Tibial artery (tissue), 4 donors: ENCODE data around the gene CERT1.

ENCODE experiments used
- DNase-seq, 2 donors: peaks; one replicate each; pipeline ENCODE4 v3.0.0-alpha.2; 2019
- H3K27ac ChIP-seq, 2 donors: fragments of 200-600 bp; sonication (generic) in 1 of 2; 1 replicate in 1 of 2; 2 replicates in 1 of 2; pipeline ENCODE4 v1.5.1; 2018 to 2019; ENCODE audit warnings: mild to moderate bottlenecking in 1 of 2
- H3K27me3 ChIP-seq, 2 donors: fragments of 200-600 bp; sonication (generic) in 1 of 2; one replicate each; pipeline versions ENCODE4 v1.5.1 to v1.6.0; 2016 to 2019
- H3K36me3 ChIP-seq, 3 donors: fragments of 200-600 bp; sonication (generic) in 2 of 3; one replicate each; pipeline ENCODE4 v1.5.1; 2016 to 2019; ENCODE audit warnings: mild to moderate bottlenecking in 2 of 3
- H3K4me1 ChIP-seq, 4 donors: fragments of 200-600 bp; sonication (generic) in 2 of 4; 1 replicate in 3 of 4; 2 replicates in 1 of 4; pipeline ENCODE4 v1.5.1; 2016 to 2019
- H3K4me3 ChIP-seq, 2 donors: fragments of 200-600 bp; sonication (generic) in 1 of 2; 1 replicate in 1 of 2; 2 replicates in 1 of 2; pipeline ENCODE4 v1.5.1; 2018 to 2019; ENCODE audit warnings: mild to moderate bottlenecking in 2 of 2
- H3K9me3 ChIP-seq, 3 donors: fragments of 200-600 bp; sonication (generic) in 1 of 3; one replicate each; pipeline ENCODE4 v1.5.1; 2016 to 2019
- intact Hi-C: fragments of 100-400 bp; cut with DNase I; formaldehyde crosslinking; loops from one replicate; pipeline ENCODE4 v1.15.0; 2023; ENCODE audit warnings: low total_unique reads
- TF ChIP-seq, protein P1 (sequence below), 2 experiments: fragments of 200-600 bp in 1 of 2; fragments of 450-650 bp in 1 of 2; IDR thresholded peaks; one replicate each; pipeline ENCODE4 v1.5.1; 2017 to 2019; ENCODE audit warnings: antibody characterized with exemption in 2 of 2, mild to moderate bottlenecking in 1 of 2, moderate library complexity in 1 of 2

Gene CERT1

DNA sequence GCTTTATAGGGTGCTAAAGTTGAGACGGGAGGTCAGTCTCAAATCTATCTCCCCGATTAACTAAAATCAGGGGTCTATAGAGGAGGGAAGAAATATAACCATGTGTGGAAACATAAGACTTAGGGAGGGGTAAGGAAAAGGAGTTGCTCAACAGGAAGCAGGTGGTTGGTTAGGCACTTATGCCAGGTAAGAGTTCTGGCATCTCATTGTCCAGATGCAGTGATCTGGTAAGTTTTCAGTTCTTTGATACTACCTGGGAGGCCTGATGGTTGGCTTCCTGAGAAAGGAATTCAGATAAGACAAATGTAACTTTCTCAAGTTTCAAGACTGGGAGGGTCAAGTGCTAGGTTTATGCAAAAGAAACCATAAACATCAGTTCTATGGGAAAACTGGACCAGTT is 47.7 kb downstream of the CERT1 start:
- peaks cover 0 to 2% (median 0%) of the 10 kb centered on the region in 3 donors for H3K36me3 ChIP-seq
- TF ChIP-seq, protein P1, sequence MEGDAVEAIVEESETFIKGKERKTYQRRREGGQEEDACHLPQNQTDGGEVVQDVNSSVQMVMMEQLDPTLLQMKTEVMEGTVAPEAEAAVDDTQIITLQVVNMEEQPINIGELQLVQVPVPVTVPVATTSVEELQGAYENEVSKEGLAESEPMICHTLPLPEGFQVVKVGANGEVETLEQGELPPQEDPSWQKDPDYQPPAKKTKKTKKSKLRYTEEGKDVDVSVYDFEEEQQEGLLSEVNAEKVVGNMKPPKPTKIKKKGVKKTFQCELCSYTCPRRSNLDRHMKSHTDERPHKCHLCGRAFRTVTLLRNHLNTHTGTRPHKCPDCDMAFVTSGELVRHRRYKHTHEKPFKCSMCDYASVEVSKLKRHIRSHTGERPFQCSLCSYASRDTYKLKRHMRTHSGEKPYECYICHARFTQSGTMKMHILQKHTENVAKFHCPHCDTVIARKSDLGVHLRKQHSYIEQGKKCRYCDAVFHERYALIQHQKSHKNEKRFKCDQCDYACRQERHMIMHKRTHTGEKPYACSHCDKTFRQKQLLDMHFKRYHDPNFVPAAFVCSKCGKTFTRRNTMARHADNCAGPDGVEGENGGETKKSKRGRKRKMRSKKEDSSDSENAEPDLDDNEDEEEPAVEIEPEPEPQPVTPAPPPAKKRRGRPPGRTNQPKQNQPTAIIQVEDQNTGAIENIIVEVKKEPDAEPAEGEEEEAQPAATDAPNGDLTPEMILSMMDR (IDR thresholded peaks at IDR 0.05) = no peak
- H3K27me3 ChIP-seq = no peaks in the 10 kb centered on the region
- no peak overlapping the region for H3K4me3 ChIP-seq
- no peak overlapping the region for H3K27ac ChIP-seq
- intact Hi-C loops = no loop called here
- no peak for DNase-seq
- peaks cover under 1 to 6% (median 5%) of the 10 kb centered on the region in 3 donors for H3K9me3 ChIP-seq
- H3K4me1 ChIP-seq = peaks cover 0 to 16% (median 8%) of the 10 kb centered on the region in 4 donors

- no peak for DNase-seq
- Histone ChIP-seq H3K27ac (no peak overlapping the region), H3K4me3 (no peak overlapping the region), H3K9me3 (no peaks in the 10 kb centered on the region), H3K27me3 (no peaks in the 10 kb centered on the region), H3K4me1 (peaks cover 0 to 16% (median 8%) of the 10 kb centered on the region in 4 donors), H3K36me3 (peaks cover 0 to 6% (median 0%) of the 10 kb centered on the region in 3 donors)
- TF ChIP-seq, protein P1 (IDR thresholded peaks at IDR 0.05) = no peak
- intact Hi-C loops = no loop called here
These were observed 49.8 kb downstream of the CERT1 start for GRCh38 chr5:75461679-75462078.

DNA sequence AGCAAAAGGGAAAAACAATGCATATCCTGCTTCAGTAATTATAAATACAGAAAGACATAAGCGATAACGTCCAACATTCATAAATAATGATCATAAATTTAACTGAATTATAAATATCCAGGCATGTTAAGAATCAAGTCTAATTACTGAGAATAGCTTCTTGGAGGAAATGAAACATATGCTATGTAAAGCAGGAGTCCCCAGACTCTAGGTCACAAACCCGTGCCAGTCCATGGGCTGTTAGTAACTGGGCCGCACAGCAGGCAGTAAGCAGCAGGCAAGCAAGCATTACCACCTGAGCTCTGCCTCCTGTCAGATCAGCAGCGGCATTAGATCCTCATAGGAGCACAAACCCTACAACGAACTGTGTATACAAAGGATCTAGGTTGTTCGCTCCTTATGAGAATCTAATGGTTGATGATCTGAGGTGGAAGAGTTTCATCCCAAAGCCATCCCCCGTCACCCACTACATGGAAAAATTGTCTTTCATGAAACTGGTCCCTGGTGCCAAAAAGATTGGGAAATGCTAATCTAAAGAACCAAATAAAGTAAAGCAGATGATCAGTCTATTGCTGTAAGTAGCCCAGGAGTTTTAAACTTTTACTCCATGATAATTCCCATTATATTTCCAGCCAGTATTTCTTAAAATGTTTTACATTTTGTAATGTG is 50.4 kb downstream of the CERT1 start:
- Histone ChIP-seq H3K9me3 (no peaks in the 10 kb centered on the region), H3K36me3 (peaks cover 0 to 6% (median 0%) of the 10 kb centered on the region in 3 donors), H3K4me1 (peaks cover 0 to 16% (median 8%) of the 10 kb centered on the region in 4 donors), H3K4me3 (no peak overlapping the region), H3K27ac (no peak overlapping the region), H3K27me3 (no peaks in the 10 kb centered on the region)
- intact Hi-C loops = no loop called here
- TF ChIP-seq, protein P1 (IDR thresholded peaks at IDR 0.05) = no peak
- DNase-seq = no peak

- H3K36me3 ChIP-seq = peaks cover 0 to 6% (median 0%) of the 10 kb centered on the region in 3 donors
- H3K4me1 ChIP-seq = peaks cover 0 to 10% (median 4%) of the 10 kb centered on the region in 4 donors
- no peak for DNase-seq
- no peak overlapping the region for H3K4me3 ChIP-seq
- H3K9me3 ChIP-seq = no peaks in the 10 kb centered on the region
- intact Hi-C loops = no loop called here
- no peak overlapping the region for H3K27ac ChIP-seq
- H3K27me3 ChIP-seq = no peaks in the 10 kb centered on the region
- TF ChIP-seq, protein P1 (IDR thresholded peaks at IDR 0.05) = no peak
These were observed 50.9 kb downstream of the CERT1 start for GRCh38 chr5:75460532-75460931.

DNA sequence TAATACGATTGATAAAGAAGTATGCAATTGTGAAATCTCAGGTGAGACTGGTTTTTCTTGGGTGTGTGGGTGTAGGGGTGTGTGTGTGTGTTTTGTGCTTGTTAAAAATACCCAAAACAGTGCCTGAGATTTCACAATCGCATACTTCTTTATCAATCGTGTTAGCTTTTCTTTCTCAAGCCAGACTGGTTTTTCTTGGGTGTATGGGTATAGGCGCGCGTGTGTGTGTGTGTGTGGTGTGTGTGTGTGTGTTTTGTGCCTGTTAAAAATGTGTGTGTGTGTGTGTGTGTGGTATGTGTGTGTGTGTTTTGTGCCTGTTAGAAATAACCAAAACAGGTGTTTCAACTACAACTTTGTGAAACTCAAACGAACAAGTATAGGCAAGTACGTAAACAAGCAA is 53.7 kb downstream of the CERT1 start:
- H3K27me3 ChIP-seq = no peaks in the 10 kb centered on the region
- intact Hi-C loops = no loop called here
- no peak overlapping the region for H3K27ac ChIP-seq
- TF ChIP-seq, protein P1 (IDR thresholded peaks at IDR 0.05) = no peak
- peaks cover 0 to 4% (median 0%) of the 10 kb centered on the region in 4 donors for H3K4me1 ChIP-seq
- no peak overlapping the region for H3K4me3 ChIP-seq
- no peak for DNase-seq
- peaks cover 0 to 12% (median 5%) of the 10 kb centered on the region in 3 donors for H3K36me3 ChIP-seq
- no peaks in the 10 kb centered on the region for H3K9me3 ChIP-seq
